Astrocyte (in vitro differentiated cells and primary cell): ENCODE data around the gene IL12RB1. TPM values are rescaled to one million over a fixed set of nuclear protein-coding genes. Genes with fewer than 3 reads are reported as not detected.

Source experiments
- DNase-seq: peaks from one replicate; pipeline ENCODE4 v3.0.0-alpha.2; 2010; ENCODE audit warnings: low read depth
- FAIRE-seq: peaks from 2 replicates; lab custom pipeline; 2011; peaks lifted over from hg19 to GRCh38; lab: Jason Lieb, UNC
- H2AFZ ChIP-seq: 2 replicates; pipeline ENCODE4 v1.6.0; 2012; ENCODE audit warnings: low read depth, low read length, inconsistent platforms
- H3K27ac ChIP-seq: 2 replicates; pipeline ENCODE4 v1.5.1; 2011; ENCODE audit warnings: low read depth, low read length, inconsistent platforms
- H3K27me3 ChIP-seq: 2 replicates; pipeline ENCODE4 v1.6.0; 2011; ENCODE audit warnings: low read length, inconsistent platforms; ENCODE audit not compliant: insufficient read depth
- H3K36me3 ChIP-seq: 2 replicates; pipeline ENCODE4 v1.5.1; 2011; ENCODE audit warnings: low read length, inconsistent platforms; ENCODE audit not compliant: insufficient read depth
- H3K4me1 ChIP-seq: 2 replicates; pipeline ENCODE4 v1.5.1; 2011; ENCODE audit warnings: low read length, inconsistent platforms; ENCODE audit not compliant: insufficient read depth
- H3K4me2 ChIP-seq: 2 replicates; pipeline ENCODE4 v1.6.0; 2012; ENCODE audit warnings: low read length, inconsistent platforms
- H3K4me3 ChIP-seq: 2 replicates; pipeline ENCODE4 v1.5.1; 2011; ENCODE audit warnings: low read depth, mild to moderate bottlenecking, low read length, inconsistent platforms; ENCODE audit not compliant: insufficient read depth
- H3K79me2 ChIP-seq: 2 replicates; pipeline ENCODE4 v1.6.0; 2012; ENCODE audit warnings: mild to moderate bottlenecking, low read length, inconsistent platforms; ENCODE audit not compliant: insufficient read depth
- H3K9ac ChIP-seq: 2 replicates; pipeline ENCODE4 v1.6.0; 2012; ENCODE audit warnings: mild to moderate bottlenecking, low read length, inconsistent platforms
- H3K9me3 ChIP-seq: 2 replicates; pipeline ENCODE4 v1.5.1; 2012; ENCODE audit warnings: low read depth, mild to moderate bottlenecking, low read length, inconsistent platforms; ENCODE audit not compliant: insufficient read depth
- H4K20me1 ChIP-seq: 2 replicates; pipeline ENCODE4 v1.6.0; 2012; ENCODE audit warnings: low read length, inconsistent platforms; ENCODE audit not compliant: insufficient read depth
- H3K27ac Mint-ChIP-seq: one replicate; pipeline ENCODE4 v1.8.0; 2021; ENCODE audit warnings: mild to moderate bottlenecking, mixed read lengths; ENCODE audit not compliant: unreplicated experiment
- H3K27me3 Mint-ChIP-seq: one replicate; pipeline ENCODE4 v1.8.0; 2021; ENCODE audit warnings: low read depth, mixed read lengths; ENCODE audit not compliant: unreplicated experiment
- H3K36me3 Mint-ChIP-seq: one replicate; pipeline ENCODE4 v1.8.0; 2021; ENCODE audit warnings: low read depth, mixed read lengths; ENCODE audit not compliant: unreplicated experiment
- H3K4me1 Mint-ChIP-seq: one replicate; pipeline ENCODE4 v1.8.0; 2021; ENCODE audit warnings: low read depth, mixed read lengths; ENCODE audit not compliant: unreplicated experiment
- H3K4me3 Mint-ChIP-seq: one replicate; pipeline ENCODE4 v1.8.0; 2021; ENCODE audit warnings: mild to moderate bottlenecking, moderate library complexity, mixed read lengths; ENCODE audit not compliant: unreplicated experiment
- H3K9me3 Mint-ChIP-seq: one replicate; pipeline ENCODE4 v1.8.0; 2021; ENCODE audit warnings: mild to moderate bottlenecking, mixed read lengths; ENCODE audit not compliant: unreplicated experiment
- CTCF ChIP-seq: IDR thresholded peaks from 2 replicates; pipeline ENCODE4 v1.5.1; 2011; ENCODE audit warnings: low read depth, mild to moderate bottlenecking, inconsistent platforms, low read length, moderate library complexity; ENCODE audit not compliant: insufficient read depth
- EZH2 ChIP-seq: IDR thresholded peaks from 2 replicates; pipeline ENCODE4 v1.6.1; 2012; ENCODE audit warnings: mild to moderate bottlenecking, low read length, inconsistent platforms; ENCODE audit not compliant: insufficient read depth
- total RNA-seq: library from RNA; stranded (reverse); gene quantifications from 2 replicates; pipeline ENCODE4 v1.2.1, GENCODE V29; 2021

IL12RB1 gene
- total RNA-seq, 1 donor from 2014 or later: 0.07 TPM

DNA sequence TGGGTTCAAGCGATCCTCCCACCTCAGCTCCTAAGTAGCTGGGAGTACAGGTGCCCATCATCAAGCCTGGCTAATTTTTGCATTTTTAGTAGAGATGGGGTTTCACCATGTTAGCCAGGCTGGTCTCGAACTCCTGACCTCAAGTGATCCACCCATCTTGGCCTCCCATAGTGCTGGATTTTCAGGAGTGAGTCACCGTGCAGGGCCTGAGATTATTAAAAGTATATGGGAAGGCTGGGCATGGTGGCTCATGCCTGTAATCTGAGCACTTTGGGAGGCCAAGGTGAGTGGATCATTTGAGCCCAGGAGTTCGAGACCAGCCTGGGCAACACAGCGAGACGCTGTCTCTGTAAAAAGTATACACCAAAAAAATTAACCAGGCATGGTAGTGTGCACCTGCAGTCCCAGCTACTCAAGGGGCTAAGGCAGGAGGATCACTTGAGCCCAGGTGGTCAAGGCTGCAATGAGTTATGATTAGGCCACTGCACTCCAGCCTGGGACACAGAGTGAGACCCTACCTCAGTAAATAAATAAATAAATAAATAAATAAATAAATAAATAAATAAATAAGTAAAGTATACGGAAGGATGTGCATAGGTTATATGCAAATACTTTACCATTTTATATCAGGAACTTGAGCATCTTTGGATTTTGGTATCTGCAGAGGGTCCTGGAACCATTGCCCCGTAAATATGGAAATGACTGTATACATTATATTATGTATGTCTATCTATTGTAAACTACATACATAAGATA is 854 bp downstream of the IL12RB1 start:
- H3K9me3 ChIP-seq: no peaks in the 10 kb centered on the region
- H3K27me3 ChIP-seq: no peaks in the 10 kb centered on the region
- no peaks in the 10 kb centered on the region for H3K9me3 Mint-ChIP-seq
- H3K9ac ChIP-seq: no peak overlapping the region
- H3K4me1 ChIP-seq: no peaks in the 10 kb centered on the region
- DNase-seq (no peak), FAIRE-seq (no peak)
- H3K27me3 Mint-ChIP-seq: peaks cover 16% of the 10 kb centered on the region
- H3K27ac ChIP-seq: no peak overlapping the region
- no peaks in the 10 kb centered on the region for H3K36me3 Mint-ChIP-seq
- H3K4me1 Mint-ChIP-seq: no peaks in the 10 kb centered on the region
- no peak overlapping the region for H3K4me3 Mint-ChIP-seq
- TF ChIP-seq EZH2 (no peak), CTCF (no peak)
- H4K20me1 ChIP-seq: no peaks in the 10 kb centered on the region
- no peak overlapping the region for H2AFZ ChIP-seq
- no peaks in the 10 kb centered on the region for H3K79me2 ChIP-seq
- no peak overlapping the region for H3K4me3 ChIP-seq
- no peaks in the 10 kb centered on the region for H3K36me3 ChIP-seq
- H3K27ac Mint-ChIP-seq: no peak overlapping the region
- no peak overlapping the region for H3K4me2 ChIP-seq

DNA sequence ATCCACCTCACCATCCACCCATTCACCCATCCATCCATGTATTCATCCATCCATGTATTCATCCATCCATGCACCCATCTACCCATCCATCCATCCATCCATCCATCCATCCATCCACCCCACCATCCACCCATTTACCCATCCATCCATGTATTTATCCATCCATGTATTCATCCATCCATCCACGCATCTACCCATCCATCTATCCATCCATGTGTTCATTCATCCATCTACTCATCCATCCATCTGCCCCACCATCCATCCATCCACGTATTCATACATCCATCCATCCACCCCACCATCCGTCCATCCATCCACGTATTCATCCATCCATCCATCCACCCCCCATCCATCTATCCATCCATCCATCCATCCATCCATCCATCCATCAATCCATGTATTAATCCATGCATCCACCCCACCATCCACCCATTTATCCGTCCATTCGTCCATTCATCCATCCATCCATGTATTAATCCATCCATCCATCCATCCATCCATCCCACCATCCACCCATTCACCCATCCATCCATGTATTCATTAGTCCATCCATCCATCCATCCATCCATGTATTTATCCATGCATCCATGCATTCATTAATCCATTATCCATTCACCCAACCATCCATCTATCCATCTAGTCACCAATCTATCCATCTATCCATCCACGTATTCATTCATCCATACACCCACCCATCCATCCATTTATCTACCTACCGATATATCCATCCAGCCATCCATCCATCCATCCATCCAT is 2.6 kb downstream of the IL12RB1 start:
- no peak overlapping the region for H3K9ac ChIP-seq
- DNase-seq (no peak), FAIRE-seq (no peak)
- H3K27me3 ChIP-seq: peaks cover 2% of the 10 kb centered on the region
- TF ChIP-seq CTCF (no peak), EZH2 (no peak)
- Mint-ChIP-seq H3K36me3 (no peaks in the 10 kb centered on the region), H3K27me3 (peaks cover 22% of the 10 kb centered on the region), H3K9me3 (no peaks in the 10 kb centered on the region), H3K4me3 (no peak overlapping the region), H3K4me1 (no peaks in the 10 kb centered on the region), H3K27ac (no peak overlapping the region)
- H2AFZ ChIP-seq: no peak overlapping the region
- no peak overlapping the region for H3K27ac ChIP-seq
- no peaks in the 10 kb centered on the region for H3K36me3 ChIP-seq
- no peak overlapping the region for H3K4me3 ChIP-seq
- no peaks in the 10 kb centered on the region for H3K79me2 ChIP-seq
- H3K9me3 ChIP-seq: no peaks in the 10 kb centered on the region
- no peak overlapping the region for H3K4me2 ChIP-seq
- no peaks in the 10 kb centered on the region for H3K4me1 ChIP-seq
- no peaks in the 10 kb centered on the region for H4K20me1 ChIP-seq
